ENCODE measurements around the gene GIN1. TPM values are rescaled to one million over a fixed set of nuclear protein-coding genes. Genes with fewer than 3 reads are reported as not detected.

The GIN1 gene
- total RNA-seq, 1 experiment from 2014 or later = 6.6 TPM

DNA sequence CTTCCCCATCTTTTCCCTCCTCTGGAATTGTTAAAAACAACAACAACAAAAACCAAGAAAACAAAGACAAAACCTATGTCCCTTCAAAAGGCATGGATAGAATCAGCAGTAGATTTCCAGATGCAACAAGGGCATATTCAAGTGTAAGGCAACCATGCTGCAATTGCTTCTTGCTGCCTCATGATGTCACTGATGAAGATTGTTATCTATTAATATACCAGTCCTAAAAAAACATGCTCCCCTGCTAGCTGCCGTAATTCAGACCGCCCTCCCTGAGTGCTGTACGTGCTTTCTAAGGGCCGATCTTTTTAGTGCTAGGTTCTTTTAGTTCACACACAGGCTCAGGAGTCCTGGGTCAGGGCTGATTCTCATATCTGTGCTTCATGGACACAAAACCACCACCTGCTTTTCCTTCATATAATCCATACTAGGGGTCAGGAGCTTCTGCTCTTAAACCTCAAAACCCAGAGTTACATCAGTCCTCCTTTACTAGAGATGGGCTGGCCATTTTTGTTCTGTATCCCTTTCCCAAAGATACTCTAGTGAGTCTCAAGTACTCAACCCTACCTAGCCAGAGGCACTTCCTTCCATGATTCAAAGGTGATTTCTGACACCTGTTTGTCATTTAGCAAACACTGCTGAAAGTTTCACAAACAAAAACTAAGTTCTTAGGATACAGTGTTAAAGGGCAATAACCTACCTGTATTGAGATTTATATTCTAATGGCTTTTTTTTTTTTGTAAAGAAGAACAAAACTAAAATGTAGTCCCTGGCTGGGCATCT lies 82.1 kb downstream of the GIN1 start:
- TF ChIP-seq, protein P1, sequence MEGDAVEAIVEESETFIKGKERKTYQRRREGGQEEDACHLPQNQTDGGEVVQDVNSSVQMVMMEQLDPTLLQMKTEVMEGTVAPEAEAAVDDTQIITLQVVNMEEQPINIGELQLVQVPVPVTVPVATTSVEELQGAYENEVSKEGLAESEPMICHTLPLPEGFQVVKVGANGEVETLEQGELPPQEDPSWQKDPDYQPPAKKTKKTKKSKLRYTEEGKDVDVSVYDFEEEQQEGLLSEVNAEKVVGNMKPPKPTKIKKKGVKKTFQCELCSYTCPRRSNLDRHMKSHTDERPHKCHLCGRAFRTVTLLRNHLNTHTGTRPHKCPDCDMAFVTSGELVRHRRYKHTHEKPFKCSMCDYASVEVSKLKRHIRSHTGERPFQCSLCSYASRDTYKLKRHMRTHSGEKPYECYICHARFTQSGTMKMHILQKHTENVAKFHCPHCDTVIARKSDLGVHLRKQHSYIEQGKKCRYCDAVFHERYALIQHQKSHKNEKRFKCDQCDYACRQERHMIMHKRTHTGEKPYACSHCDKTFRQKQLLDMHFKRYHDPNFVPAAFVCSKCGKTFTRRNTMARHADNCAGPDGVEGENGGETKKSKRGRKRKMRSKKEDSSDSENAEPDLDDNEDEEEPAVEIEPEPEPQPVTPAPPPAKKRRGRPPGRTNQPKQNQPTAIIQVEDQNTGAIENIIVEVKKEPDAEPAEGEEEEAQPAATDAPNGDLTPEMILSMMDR (conservative IDR thresholded peaks at IDR 0.05) = no peak
- Histone ChIP-seq H2BK20ac (ENCODE audit: low read depth, low read length, poor library complexity, severe bottlenecking) (no peak overlapping the region), H2BK5ac (ENCODE audit: insufficient read length, low read length) (no peak overlapping the region), H3K79me1 (ENCODE audit: insufficient read depth, low read depth, low read length, poor library complexity, severe bottlenecking) (no peaks in the 10 kb centered on the region), H4K8ac (replicated peaks; ENCODE audit: insufficient read length, low read depth, low read length) (no peak overlapping the region), H3K9ac (ENCODE audit: extremely low read depth, insufficient read length, low read length) (no peak overlapping the region), H3K4me2 (ENCODE audit: insufficient read depth, insufficient read length, low read length) (no peak overlapping the region), H2AFZ (ENCODE audit: low read length) (no peak overlapping the region), H3K4me1 (ENCODE audit: insufficient read depth, low read length) (no peaks in the 10 kb centered on the region), H2BK15ac (ENCODE audit: low read depth, low read length) (no peak overlapping the region), H3T11ph (ENCODE audit: low read length) (no peak overlapping the region), H3K18ac (ENCODE audit: insufficient read length, low read depth, low read length) (no peak overlapping the region), H3K4ac (ENCODE audit: low read depth, low read length) (no peak overlapping the region), H3K23me2 (ENCODE audit: insufficient read length, low read depth, low read length, poor library complexity, severe bottlenecking) (no peaks in the 10 kb centered on the region), H4K5ac (ENCODE audit: insufficient read length, low read depth, low read length) (no peak overlapping the region), H3K56ac (ENCODE audit: insufficient read length, low read depth, low read length) (no peak overlapping the region), H4K91ac (ENCODE audit: insufficient read length, low read depth, low read length) (no peak overlapping the region), H2BK120ac (ENCODE audit: low read depth, low read length, poor library complexity, severe bottlenecking) (no peak overlapping the region), H3K9me3 (ENCODE audit: control insufficient read depth, low read depth, low read length) (peaks cover 13% of the 10 kb centered on the region), H2BK12ac (ENCODE audit: insufficient read length, low read depth, low read length) (no peak overlapping the region), H3K23ac (ENCODE audit: insufficient read length, low read depth, low read length) (no peak overlapping the region), H2AK5ac (ENCODE audit: insufficient read length, low read length) (no peak overlapping the region), H3K14ac (ENCODE audit: insufficient read depth, low read length) (no peak overlapping the region), H3K79me2 (ENCODE audit: insufficient read depth, low read length) (no peaks in the 10 kb centered on the region), H3K27me3 (ENCODE audit: insufficient read depth, low read length) (no peaks in the 10 kb centered on the region), H4K20me1 (ENCODE audit: control insufficient read depth, insufficient read depth, insufficient read length) (no peaks in the 10 kb centered on the region), H3K27ac (ENCODE audit: insufficient read length, low read depth, low read length) (no peak overlapping the region)
- H3K9me3 Mint-ChIP-seq = peaks cover 2 to 7% of the 10 kb centered on the region in 2 experiments; a peak in 3 of 5 replicates
- H3K27ac Mint-ChIP-seq = no peak overlapping the region
- H3K4me3 Mint-ChIP-seq = no peak overlapping the region
- H3K27me3 Mint-ChIP-seq (ENCODE audit: low read depth) = no peaks in the 10 kb centered on the region
- no CpG with 5 or more reads among the region's 4 CpGs for WGBS (ENCODE audit: extremely low coverage, insufficient read length, low lambda C conversion rate)
- no peak for DNase-seq
- no peaks in the 10 kb centered on the region for H3K4me1 Mint-ChIP-seq
- peaks cover 2 to 14% (median 5%) of the 10 kb centered on the region in 3 experiments; a peak in 5 of 7 replicates for H3K36me3 Mint-ChIP-seq (ENCODE audit: insufficient read depth in 1 of 3, low read depth in 3 of 3)
